HEK293T (cell line): ENCODE measurements around the gene PTPRG.

ENCODE experiments used
- BHLHE40 ChIP-seq: fragments of 450-650 bp; IDR thresholded peaks from 2 replicates; pipeline ENCODE4 v1.6.1; 2016; ENCODE audit warnings: mild to moderate bottlenecking, moderate library complexity, borderline replicate concordance
- ELF4 ChIP-seq: fragments of 450-650 bp; IDR thresholded peaks from 2 replicates; pipeline ENCODE4 v1.6.1; 2017; ENCODE audit warnings: antibody characterized with exemption
- FOXA1 ChIP-seq: fragments of 450-650 bp; IDR thresholded peaks from 2 replicates; pipeline ENCODE4 v1.6.1; 2016; ENCODE audit warnings: mild to moderate bottlenecking
- FOXM1 ChIP-seq: fragments of 450-650 bp; IDR thresholded peaks from 2 replicates; pipeline ENCODE4 v1.6.1; 2017; ENCODE audit warnings: mild to moderate bottlenecking, borderline replicate concordance
- HDGF ChIP-seq: fragments of 450-650 bp; IDR thresholded peaks from 2 replicates; pipeline ENCODE4 v1.6.1; 2017; ENCODE audit warnings: antibody characterized with exemption, borderline replicate concordance
- LEF1 ChIP-seq: fragments of 450-650 bp; IDR thresholded peaks from 2 replicates; pipeline ENCODE4 v1.6.1; 2017; ENCODE audit warnings: mild to moderate bottlenecking, borderline replicate concordance
- NFRKB ChIP-seq: fragments of 450-650 bp; IDR thresholded peaks from 2 replicates; pipeline ENCODE4 v1.6.1; 2016; ENCODE audit warnings: mild to moderate bottlenecking, moderate library complexity
- PKNOX1 ChIP-seq: fragments of 450-650 bp; IDR thresholded peaks from 2 replicates; pipeline ENCODE4 v1.6.1; 2016
- SP1 ChIP-seq: fragments of 450-650 bp; IDR thresholded peaks from 2 replicates; pipeline ENCODE4 v1.6.1; 2017
- SUZ12 ChIP-seq: fragments of 450-650 bp; IDR thresholded peaks from 2 replicates; pipeline ENCODE4 v1.6.1; 2016; ENCODE audit warnings: mild to moderate bottlenecking

GRCh38 chr3:61858054-61858453, 296.7 kb downstream of the PTPRG start:
- no peak for TF ChIP-seq ELF4
- no peak for TF ChIP-seq SP1
- TF ChIP-seq FOXM1 = no peak
- TF ChIP-seq BHLHE40 = no peak
- no peak for TF ChIP-seq NFRKB
- no peak for TF ChIP-seq PKNOX1
- TF ChIP-seq HDGF = no peak
- TF ChIP-seq SUZ12 = no peak
- no peak for TF ChIP-seq FOXA1
- no peak for TF ChIP-seq LEF1
